HepG2 (cell line): ENCODE results near the gene ACP5. TPM values are rescaled to one million over a fixed set of nuclear protein-coding genes. Genes with fewer than 3 reads are reported as not detected.

Experiments used
- CEBPG ChIP-seq: IDR thresholded peaks from 2 replicates; pipeline ENCODE4 v1.6.1; 2016
- HES4 ChIP-seq: sonication (generic); formaldehyde crosslinking; IDR thresholded peaks from 2 replicates; pipeline ENCODE4 v1.9.0; 2021; ENCODE audit warnings: mild to moderate bottlenecking, missing genetic modification reagents, borderline replicate concordance
- HNRNPH1 ChIP-seq: fragments of 200-400 bp; formaldehyde crosslinking; optimal IDR thresholded peaks from 2 replicates; pipeline ENCODE3; 2017; ENCODE audit warnings: mild to moderate bottlenecking, low read depth, low read length
- PHF20 ChIP-seq: sonication (generic); formaldehyde crosslinking; IDR thresholded peaks from 2 replicates; pipeline ENCODE4 v1.5.0; 2020; ENCODE audit warnings: mild to moderate bottlenecking, missing genetic modification reagents
- POLR2G ChIP-seq: fragments of 200-400 bp; formaldehyde crosslinking; IDR thresholded peaks from 2 replicates; pipeline ENCODE4 v1.6.1; 2018; ENCODE audit warnings: mild to moderate bottlenecking, low read depth, low read length, moderate library complexity
- ZKSCAN5 ChIP-seq: sonication (generic); formaldehyde crosslinking; IDR thresholded peaks from 2 replicates; pipeline ENCODE4 v1.5.1; 2020; ENCODE audit warnings: mild to moderate bottlenecking, missing genetic modification reagents
- ZNF33B ChIP-seq: sonication (generic); formaldehyde crosslinking; IDR thresholded peaks from 2 replicates; pipeline ENCODE4 v1.5.1; 2020; ENCODE audit warnings: mild to moderate bottlenecking, missing genetic modification reagents
- ZNF574 ChIP-seq: sonication (generic); formaldehyde crosslinking; IDR thresholded peaks from 2 replicates; pipeline ENCODE4 v1.4.0; 2020; ENCODE audit warnings: missing genetic modification reagents
- polyA plus RNA-seq, 8 experiments: library from polyadenylated mRNA; depleted of rRNA in 3 of 8; stranded (reverse) in 7 of 8; unstranded in 1 of 8; fragments of >200 nt; fragmentation: Illumina TruSeq in 4 of 8; extraction: Trizol in 4 of 8; gene quantifications; 2 replicates each; pipeline versions ENCODE4 v1.2.1 to v1.2.3, GENCODE V29; 2011 to 2016; ENCODE audit warnings: low read depth in 4 of 8, missing spikeins in 1 of 8, mixed read lengths in 1 of 8; ENCODE audit not compliant: insufficient read depth in 1 of 8
- total RNA-seq, 5 experiments: library from RNA; depleted of rRNA; stranded (reverse); fragments of >200 nt; fragmentation: Illumina TruSeq; extraction: Trizol; gene quantifications; 2 replicates each; pipeline ENCODE4 v1.2.3, GENCODE V29; 2016; ENCODE audit warnings: low read depth in 1 of 5
- TF ChIP-seq, protein P1 (sequence below): sonication (generic); formaldehyde crosslinking; IDR thresholded peaks from 2 replicates; pipeline ENCODE4 v1.5.0; 2020; ENCODE audit warnings: mild to moderate bottlenecking, missing genetic modification reagents, borderline replicate concordance

Gene ACP5
- total and polyA plus RNA-seq, 2 of the 13 experiments (the other 11 are each of a cell fraction or from before 2014, with no cell fraction given) = 1.3 to 6.7 TPM

GRCh38 chr19:11528551-11529341 lies 48.7 kb downstream of the ACP5 start, which contains the start of gene ECSIT (continued):
- TF ChIP-seq, protein P1, sequence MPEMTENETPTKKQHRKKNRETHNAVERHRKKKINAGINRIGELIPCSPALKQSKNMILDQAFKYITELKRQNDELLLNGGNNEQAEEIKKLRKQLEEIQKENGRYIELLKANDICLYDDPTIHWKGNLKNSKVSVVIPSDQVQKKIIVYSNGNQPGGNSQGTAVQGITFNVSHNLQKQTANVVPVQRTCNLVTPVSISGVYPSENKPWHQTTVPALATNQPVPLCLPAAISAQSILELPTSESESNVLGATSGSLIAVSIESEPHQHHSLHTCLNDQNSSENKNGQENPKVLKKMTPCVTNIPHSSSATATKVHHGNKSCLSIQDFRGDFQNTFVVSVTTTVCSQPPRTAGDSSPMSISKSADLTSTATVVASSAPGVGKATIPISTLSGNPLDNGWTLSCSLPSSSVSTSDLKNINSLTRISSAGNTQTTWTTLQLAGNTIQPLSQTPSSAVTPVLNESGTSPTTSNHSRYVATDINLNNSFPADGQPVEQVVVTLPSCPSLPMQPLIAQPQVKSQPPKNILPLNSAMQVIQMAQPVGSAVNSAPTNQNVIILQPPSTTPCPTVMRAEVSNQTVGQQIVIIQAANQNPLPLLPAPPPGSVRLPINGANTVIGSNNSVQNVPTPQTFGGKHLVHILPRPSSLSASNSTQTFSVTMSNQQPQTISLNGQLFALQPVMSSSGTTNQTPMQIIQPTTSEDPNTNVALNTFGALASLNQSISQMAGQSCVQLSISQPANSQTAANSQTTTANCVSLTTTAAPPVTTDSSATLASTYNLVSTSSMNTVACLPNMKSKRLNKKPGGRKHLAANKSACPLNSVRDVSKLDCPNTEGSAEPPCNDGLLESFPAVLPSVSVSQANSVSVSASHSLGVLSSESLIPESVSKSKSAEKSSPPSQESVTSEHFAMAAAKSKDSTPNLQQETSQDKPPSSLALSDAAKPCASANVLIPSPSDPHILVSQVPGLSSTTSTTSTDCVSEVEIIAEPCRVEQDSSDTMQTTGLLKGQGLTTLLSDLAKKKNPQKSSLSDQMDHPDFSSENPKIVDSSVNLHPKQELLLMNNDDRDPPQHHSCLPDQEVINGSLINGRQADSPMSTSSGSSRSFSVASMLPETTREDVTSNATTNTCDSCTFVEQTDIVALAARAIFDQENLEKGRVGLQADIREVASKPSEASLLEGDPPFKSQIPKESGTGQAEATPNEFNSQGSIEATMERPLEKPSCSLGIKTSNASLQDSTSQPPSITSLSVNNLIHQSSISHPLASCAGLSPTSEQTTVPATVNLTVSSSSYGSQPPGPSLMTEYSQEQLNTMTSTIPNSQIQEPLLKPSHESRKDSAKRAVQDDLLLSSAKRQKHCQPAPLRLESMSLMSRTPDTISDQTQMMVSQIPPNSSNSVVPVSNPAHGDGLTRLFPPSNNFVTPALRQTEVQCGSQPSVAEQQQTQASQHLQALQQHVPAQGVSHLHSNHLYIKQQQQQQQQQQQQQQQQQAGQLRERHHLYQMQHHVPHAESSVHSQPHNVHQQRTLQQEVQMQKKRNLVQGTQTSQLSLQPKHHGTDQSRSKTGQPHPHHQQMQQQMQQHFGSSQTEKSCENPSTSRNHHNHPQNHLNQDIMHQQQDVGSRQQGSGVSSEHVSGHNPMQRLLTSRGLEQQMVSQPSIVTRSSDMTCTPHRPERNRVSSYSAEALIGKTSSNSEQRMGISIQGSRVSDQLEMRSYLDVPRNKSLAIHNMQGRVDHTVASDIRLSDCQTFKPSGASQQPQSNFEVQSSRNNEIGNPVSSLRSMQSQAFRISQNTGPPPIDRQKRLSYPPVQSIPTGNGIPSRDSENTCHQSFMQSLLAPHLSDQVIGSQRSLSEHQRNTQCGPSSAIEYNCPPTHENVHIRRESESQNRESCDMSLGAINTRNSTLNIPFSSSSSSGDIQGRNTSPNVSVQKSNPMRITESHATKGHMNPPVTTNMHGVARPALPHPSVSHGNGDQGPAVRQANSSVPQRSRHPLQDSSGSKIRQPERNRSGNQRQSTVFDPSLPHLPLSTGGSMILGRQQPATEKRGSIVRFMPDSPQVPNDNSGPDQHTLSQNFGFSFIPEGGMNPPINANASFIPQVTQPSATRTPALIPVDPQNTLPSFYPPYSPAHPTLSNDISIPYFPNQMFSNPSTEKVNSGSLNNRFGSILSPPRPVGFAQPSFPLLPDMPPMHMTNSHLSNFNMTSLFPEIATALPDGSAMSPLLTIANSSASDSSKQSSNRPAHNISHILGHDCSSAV (CRISPR knock-in tag) = no peak
- TF ChIP-seq POLR2G (peak; percentile 90), ZNF574 (CRISPR knock-in tag) (peak; percentile 59; the same call in 1 of the 2 replicates), PHF20 (CRISPR knock-in tag) (peak; percentile 97), CEBPG (CRISPR knock-in tag) (peak; percentile 62; the same call in 1 of the 2 replicates), HES4 (CRISPR knock-in tag) (no peak; the same call in 1 of the 2 replicates), HNRNPH1 (no peak), ZNF33B (CRISPR knock-in tag) (no peak), ZKSCAN5 (CRISPR knock-in tag) (no peak)
- TF ChIP-seq, all 625 proteins: peak for 262
